C4-2B (cell line): Measurements from ENCODE around the gene PDXK.

Experiments used
- CTCF ChIP-seq: fragments of 450-650 bp; conservative IDR thresholded peaks from 2 replicates; pipeline ENCODE4 v1.5.1; 2017; ENCODE audit warnings: mild to moderate bottlenecking
- ZFX ChIP-seq: fragments of 450-650 bp; IDR thresholded peaks from 2 replicates; pipeline ENCODE4 v1.6.1; 2017

GRCh38 chr21:43743947-43744346 is 25.0 kb downstream of the PDXK start:
- TF ChIP-seq CTCF (no peak), ZFX (no peak)
